ENCODE data around the gene RAF1.
"Not testable (repeated sequence)": the region's sequence is repeated elsewhere in the genome, so short reads cannot be mapped to it uniquely, and the experiment has no call there.

RAF1 gene

DNA sequence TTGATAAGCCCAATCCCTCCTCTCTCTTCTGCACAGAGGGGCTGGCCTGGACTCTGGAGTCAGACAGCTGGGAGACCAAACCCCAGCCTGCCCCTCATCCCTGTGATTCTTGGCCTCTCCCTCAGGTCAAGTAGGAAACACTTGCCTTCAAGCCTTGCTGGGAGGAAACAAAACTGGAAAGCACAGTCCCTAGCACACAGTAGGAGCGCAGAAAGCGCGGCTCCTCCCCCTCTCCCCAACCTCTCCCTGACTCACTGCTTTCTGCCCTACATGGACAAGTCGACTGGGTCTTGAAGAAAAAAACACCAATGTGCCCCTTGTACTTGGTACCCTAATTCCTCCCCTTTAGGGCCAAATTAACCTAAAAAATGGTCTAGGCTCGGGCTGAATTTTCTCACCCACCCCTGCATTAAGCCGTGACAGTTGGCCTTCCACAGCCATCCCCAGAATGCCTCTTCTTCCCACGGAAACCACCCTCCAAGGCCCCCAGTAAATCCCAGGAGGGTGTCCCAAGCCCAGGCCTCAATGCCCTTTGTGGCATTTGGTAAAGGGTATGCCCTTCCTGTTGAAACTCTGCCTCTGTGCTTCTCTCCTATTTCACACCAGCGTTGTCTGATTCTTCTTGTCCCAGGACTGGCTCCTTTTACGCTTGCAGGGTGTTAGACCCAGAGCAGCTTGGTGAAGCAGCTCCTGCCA is 11.3 kb upstream of the RAF1 start:
- DNase-seq = no peak

DNA sequence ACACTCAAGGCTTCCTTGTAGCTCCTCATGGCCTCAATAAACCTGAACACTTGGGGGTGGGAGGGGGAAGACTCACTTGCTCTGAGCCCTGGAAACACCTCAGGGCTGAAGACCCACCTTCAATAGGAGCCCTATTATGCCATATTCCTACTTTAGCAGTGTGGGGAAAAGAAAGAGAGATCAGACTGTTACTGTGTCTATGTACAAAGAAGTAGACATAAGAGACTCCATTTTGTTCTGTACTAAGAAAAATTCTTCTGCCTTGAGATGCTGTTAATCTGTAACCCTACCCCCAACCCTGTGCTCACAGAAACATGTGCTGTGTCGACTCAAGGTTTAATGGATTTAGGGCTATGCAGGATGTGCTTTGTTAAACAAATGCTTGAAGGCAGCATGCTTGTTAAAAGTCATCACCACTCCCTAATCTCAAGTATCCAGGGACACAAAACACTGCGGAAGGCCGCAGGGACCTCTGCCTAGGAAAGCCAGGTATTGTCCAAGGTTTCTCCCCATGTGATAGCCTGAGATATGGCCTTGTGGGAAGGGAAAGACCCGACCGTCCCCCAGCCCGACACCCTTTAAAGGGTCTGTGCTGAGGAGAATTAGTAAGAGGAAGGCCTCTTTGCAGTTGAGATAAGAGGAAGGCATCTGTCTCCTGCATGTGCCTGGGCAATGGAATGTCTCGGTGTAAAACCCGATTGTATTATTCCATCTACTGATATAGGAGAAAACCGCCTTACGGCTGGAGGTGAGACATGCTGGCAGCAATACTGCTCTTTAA is 10.2 kb upstream of the RAF1 start:
- DNase-seq = not testable (repeated sequence)

DNA sequence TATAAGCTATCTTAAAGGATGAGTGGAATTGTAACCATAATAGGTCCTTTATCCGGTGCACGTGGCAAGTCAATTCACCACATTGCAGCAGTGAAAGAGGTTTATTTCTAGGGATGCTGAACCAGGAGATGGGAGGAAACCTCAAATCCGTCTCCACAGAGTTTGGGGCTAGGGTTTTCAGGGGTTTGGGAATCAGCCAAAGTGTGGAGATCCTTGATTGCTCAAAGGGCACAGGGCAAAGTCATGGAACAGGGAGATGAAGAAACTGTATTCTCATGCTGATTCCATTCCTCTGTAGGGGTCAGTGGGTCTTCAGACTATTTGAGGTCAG is 7.2 kb upstream of the RAF1 start:
- DNase-seq = no peak

DNA sequence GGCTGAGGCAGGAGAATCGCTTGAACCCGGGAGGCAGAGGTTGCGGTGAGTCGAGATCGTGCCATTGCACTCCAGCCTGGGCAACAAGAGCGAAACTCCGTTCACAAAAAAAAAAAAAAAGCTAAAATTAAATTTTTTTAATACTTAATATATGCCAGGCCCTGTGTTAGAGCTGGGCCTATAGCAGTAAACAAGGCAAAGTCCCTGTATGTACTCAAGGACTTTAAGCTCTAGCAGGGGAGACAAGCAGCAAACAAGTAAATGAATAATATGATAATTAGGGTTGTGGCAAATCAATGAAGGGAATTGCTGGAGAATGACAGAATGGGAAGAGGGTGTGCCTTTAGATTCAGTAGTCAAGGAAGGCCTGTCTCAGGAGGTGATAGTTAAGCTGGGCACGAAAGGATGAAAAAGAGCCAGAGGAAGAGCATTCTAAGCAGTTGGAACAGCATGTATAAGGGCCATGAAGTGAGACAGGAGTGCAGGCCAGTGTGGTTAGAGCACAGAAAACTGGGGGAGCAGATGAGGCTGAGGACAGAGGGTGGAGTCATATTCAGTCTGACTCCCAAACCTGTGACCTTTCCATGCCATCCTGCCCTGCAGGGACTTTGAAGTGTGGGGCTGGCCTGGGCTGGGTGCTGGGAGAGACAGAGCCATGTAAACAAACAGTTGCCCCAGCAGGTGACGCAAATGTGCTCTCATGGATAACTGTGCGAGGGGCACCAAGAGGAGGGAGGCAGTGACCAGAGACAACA is 6.6 kb upstream of the RAF1 start:
- no peak for DNase-seq

DNA sequence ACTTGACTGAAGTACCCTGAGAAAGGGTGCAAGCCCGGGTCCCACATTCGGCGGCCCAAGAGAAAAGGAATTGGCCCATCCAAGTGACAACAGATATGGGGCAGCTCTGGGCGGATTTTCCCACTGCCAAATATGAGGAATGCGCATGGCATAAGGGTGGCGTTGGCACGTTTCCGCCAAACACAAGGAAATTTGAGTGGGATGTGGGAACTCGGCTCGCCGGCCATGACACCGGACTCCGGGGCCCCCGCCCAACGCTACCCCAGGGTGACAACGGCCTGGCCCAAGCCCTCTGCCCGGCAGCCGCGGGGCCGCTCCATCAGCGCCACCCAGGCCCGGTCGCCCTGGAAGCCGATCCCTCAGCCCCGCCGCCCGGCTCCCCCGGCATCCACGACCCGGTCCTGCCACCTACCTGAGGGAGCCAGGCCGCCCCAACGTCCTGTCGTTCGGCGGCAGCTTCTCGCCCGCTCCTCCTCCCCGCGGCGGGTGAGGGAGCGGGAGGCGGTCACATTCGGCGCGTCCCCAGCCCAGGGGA is 449 bp downstream of the RAF1 start:
- no peak for DNase-seq

DNA sequence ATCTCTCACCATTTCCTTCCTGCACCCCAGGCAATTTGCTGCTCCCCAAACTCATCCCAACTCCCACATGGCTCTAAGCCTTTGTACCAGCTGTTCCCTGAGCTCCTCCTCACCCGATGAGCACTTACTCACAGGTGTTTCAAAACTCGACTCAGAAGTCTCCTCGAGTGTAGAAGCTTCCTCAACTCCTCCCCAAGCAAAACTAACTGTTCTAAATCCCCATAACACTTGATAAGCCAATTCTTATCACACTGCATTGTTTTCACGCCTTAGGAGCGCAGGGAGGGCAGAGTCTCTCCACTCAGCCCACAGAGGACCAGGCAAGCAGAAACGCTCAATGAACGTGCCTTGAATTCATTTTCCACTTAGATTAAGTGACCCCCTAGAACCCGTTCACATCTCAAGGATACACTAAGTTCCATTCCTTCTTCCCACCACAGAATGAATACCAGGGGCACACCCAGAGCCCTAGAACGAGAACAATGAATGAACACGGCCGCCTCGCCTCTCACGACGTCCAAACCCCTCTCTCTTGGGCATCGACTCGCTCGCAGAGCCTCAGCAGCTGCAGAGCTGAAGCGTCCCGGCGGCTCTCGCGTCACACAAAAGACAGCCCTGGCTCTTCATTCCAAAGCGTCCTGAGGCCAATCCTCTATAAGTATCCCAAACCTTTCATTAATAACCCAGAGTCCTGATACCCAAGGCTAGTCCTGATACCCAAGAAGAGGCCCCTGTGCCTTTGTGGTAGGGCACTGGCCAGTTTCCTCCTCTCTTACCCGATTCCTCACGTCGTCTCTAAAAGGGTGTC is 1.1 kb downstream of the RAF1 start:
- no peak for DNase-seq

DNA sequence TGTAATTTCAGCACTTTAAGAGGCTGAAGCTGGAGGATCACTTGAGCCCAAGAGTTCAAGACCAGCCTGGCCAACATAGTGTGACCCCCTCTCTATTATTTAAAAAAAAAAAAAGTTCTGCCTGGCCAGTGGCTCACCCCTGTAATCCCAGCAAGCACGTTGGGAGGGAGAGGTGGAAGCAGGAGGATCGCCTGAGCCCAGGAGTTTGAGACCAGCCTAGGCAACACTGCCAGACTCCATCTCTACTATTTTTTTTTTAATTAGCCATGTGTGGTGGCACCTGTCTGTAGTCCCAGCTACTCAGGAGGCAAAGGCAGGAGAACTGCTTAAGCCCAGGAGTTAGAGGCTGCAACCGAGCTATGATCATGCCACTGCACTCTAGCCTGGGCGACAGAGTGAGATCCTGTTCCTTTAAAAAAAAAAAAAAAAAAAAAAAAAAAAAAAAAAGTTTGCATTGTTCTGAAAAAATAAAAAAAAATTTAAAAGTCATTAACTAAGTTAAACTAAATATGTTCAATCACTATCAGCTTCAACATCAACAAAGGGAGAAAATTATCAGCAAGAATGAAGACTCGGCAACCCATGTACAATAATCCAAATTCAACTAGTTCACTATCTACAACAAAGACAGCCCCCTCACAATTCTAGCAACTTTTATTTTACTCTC is 1.9 kb downstream of the RAF1 start:
- no peak for DNase-seq

DNA sequence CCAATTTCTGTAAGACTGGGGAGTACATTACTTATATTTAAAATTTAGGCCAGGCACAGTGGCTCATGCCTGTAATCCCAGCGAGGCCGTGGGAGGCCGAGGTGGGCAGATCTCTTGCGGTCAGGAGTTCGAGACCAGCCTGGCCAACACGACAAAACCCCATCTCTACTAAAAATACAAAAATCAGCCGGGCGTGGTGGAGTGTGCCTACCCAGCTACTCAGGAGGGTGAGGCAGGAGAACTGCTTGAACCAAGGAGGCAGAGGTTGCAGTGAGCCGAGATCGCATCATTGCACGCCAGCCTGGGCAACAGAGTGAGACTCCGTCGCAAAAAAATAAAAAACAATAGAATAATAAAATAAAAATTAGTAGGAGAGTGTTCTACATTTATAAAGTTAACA is 2.5 kb downstream of the RAF1 start:
- not testable (repeated sequence) for DNase-seq

DNA sequence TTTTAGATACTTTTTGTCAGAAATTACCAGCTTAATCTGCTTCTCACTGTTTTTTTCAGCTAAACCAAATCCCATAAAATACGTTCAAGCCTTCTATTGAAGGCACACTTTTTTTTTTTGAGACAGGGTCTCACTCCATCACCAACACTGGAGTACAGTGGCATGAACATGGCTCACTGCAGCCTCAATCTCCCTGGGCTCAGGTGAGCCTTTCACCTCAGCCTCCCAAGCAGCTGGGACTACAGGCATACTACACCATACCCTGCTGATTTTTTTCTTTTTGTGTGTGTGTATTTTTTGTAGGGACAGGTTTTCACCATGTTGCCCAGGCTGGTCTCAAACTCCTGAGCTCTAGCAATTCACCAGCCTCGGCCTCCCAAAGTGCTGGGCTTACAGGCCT is 3.7 kb downstream of the RAF1 start:
- no peak for DNase-seq

DNA sequence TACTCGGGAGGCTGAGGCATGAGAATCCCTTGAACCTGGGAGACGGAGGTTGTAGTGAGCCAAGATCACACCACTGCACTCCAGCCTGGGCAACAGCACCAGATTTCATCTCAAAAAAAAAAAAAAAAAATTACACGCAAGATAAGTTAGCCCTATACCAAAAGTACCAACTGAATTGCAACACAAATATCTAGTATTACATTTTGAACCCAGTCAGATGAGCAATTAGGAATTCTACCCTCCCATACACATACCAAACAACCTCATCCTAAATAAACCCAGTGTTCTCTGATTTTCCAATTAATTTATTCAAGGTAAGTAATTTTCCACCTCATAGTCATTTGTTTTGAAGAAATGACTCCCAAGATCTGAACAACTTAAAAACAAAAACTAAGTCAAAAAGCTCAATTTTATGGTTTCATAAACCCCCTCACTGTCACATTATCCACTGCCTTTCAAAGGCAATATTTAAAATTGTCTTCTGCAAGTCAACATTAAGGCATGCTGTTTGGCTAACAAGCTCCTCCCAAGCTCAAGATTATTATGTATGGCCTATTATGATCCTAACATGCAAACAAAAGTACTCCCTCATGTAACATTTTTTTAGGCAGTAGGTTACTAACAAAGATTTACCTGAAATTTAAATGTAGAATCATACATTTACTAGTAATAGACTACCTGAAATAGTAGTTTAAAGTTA is 4.5 kb downstream of the RAF1 start:
- no peak for DNase-seq

DNA sequence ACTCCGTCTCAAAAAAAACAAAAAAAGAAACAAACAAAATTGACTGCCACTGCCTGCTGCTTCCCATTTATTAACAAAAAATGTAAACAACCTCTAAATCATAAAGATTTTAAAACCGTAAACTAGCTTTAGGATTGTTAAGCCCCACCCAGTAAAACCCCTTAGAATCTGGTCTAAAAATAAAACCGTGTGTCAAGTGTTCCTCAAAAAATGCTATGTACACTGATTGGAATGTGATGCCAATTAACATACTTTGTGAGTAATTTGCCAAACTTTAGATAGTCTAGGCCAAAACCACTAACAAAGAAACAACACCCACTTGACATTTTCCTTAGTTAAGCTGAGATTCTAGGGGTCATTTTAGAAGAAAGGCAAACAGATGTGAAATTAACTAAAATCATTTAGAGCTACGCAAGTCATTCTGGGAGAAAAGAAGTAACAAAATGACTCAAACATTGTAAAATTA is 5.3 kb downstream of the RAF1 start:
- no peak for DNase-seq

DNA sequence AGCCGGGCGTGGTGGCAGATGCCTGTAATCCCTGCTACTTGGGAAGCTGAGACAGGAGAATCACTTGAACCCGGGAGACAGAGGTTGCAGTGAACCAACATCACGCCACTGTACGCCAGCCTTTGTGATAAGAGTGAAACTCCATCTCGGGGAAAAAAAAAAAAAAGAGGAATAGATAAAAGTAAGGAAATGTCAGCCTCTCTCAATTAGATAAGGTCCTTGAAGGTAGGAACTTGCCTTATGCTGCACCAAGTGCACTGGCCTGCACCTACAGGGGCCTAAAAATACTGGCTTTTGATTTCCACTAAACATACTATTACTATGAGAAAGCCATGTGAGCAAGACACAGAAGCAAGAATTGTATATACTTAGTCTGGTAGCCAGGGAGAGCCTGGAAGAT is 7.1 kb downstream of the RAF1 start:
- no peak for DNase-seq

DNA sequence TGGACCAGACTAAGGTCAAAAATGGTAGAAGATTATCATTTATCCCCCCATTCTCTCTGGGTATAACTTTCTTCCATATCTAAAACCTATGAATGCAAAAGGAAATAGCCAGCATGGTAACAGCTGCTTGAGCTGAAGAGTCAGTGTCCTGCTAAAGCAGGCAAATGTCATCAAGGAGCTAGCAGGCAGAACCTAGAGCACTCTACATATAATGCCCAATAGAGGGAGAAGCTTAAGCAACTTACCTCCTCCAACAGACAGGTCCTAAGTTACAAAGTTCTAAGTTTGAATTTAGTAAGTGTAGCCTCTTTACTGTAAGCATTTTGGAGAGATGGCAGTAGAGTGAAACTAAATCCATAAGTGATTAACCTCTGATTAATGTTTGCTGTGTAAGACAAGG is 7.7 kb downstream of the RAF1 start:
- DNase-seq = no peak

DNA sequence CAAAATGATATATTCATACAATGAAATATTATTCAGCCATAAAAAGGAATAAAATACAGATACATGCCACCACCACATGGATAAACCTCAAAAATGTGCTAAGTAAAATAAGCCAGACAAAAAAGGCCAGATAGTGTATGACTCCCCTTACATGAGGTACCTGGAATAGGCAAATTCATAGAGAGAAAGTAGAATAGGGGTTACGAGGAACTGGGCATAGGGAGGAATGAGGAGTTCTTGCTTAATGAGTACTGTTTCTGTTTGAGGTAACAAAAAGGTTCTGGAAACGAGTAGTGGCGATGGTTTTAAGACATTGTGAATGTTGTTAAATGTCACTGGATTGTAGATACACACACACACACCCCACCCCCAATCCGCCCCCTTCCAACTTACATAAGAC is 8.2 kb downstream of the RAF1 start:
- no peak for DNase-seq

DNA sequence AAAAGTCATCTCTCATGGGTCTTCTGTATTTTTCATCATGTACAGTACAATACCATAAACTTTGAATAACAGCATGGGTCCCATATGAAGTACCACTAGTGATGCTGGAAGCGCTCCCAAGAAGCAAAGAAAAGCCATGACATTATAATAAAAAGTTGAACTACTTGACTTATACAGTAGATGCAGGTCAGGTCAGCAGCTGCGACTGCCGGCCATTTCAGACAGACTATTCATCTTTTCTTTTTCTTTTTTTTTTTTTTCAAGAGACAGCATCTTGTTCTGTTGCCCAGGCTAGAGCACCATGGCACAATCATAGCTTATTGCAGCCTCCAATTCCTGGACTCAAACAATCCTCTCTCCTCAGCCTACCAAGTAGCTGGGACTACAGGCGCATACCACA is 10.2 kb downstream of the RAF1 start:
- no peak for DNase-seq

DNA sequence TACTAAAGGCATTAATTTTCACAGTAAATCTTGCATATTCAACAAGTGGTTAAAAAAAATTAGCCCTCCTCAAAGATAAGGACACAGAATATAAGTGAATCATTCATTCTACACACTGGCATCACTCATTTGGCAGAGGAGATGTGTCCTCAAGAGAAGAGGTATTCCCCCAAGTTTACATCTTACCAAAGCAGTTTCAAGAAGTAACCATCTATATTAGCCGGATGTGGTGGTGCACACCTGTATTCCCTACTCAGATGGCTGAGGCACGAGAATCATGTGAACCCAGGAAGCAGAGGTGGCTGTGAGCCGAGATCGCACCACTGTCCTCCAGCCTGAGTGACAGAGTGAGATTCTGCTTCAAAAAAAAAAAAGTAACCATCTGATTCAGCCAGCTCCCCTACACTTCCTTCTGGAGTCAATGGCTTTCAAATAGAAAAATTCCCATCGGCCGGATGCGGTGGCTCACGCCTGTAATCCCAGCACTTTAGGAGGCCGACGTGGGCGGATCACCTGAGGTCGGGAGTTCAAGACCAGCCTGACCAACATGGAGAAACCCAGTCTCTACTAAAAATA is 15.4 kb downstream of the RAF1 start:
- DNase-seq = no peak

DNA sequence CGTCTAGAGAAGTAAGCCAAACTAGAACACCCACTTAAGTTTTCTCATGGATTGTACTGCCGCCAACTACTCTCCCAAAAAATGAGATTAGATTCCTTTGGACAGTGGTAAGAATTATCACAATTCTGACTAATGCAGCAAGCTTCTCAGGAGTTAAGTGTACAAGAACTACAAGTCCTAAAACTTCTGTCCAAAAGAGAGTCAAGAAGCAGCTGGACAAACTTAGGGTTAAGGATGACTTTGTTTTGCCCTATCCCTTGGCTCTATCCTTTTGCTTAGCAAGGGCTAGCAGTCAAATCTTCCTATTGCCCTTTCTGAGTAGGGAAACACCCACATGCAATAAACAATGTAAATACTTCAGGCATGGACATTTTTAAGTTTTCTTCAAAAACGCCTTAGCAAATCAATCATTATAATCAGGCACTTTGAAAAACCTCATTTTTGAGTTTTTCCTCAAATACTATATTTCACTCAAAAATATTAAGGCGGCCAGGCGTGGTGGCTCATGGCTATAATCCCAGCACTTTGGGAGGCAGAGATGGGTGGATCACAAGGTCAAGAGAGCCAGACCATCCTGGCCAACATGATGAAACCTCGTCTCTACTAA is 19.5 kb downstream of the RAF1 start:
- DNase-seq = no peak

DNA sequence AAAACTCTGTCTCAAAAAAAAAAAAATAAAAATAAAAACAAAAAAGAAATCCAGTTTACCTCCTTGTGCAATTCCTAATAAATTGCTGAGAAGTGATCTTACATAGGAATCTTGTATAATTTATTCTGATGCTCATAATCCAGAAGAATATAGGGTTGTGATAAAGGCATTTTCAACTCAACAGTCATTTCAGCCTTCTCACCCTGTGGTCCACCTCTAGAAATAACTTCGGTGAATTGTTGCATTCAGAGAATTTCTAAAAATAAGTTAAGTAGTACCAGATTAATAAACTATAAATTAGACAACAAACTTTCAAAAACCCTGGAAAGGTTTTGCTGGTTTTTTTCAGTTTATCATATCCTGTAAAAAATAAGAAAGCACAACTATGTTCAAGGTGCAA is 20.2 kb downstream of the RAF1 start:
- no peak for DNase-seq

DNA sequence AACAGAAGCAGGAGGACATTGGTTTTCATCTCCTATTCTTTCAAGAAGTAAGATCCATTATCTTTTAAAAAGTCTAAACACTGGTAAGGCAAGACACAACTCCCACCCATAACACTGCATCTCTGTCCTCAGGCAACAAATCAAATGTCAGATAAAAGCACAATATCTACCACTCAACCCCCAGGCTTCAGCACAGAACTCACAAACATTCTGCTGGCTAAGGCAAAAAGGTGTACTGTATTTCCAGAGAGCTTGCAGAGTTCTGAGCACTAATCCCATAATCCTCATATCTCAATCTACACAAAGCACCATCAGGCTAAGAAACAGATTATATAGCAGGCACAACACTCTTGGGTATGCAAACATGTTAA is 20.9 kb downstream of the RAF1 start:
- no peak for DNase-seq

DNA sequence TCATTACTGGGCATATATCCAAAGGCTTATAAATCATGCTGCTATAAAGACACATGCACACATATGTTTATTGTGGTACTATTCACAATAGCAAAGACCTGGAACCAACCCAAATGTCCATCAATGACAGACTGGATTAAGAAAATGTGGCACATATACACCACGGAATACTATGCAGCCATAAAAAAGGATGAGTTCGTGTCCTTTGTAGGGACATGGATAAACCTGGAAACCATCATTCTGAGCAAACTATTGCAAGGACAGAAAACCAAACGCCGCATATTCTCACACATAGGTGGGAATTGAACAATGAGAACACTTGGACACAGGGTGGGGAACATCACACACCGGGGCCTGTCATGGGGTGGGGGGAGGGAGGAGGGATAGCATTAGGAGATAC is 23.1 kb downstream of the RAF1 start:
- DNase-seq = not testable (repeated sequence)

DNA sequence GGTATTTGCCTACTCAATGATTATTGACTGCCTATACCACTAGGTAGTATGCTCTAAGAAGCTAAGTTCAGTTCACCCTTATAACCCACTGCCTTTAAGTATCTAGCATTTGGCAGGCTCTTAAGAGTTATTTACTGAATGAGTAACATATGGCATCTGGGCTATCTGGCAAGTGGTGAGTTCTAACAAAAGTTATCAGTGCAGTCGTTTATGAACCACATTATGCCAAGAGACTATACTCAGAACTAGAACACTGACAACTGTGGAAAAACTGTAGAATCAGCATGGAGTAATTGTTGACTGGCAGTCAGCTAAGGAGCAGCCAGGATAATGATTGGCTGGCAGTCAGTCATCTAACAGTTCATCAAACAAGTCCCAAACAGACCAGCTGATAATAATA is 25.8 kb downstream of the RAF1 start:
- no peak for DNase-seq

All from SIG-M5 (cell line).